Measurements from ENCODE around the gene NPB. TPM values are rescaled to one million over a fixed set of nuclear protein-coding genes. Genes with fewer than 3 reads are reported as not detected.
A peak's percentile ranks its signal among the peaks of the same experiment; 100 is the strongest.

NPB gene
- total RNA-seq, 1 donor, result 1.4 TPM

DNA sequence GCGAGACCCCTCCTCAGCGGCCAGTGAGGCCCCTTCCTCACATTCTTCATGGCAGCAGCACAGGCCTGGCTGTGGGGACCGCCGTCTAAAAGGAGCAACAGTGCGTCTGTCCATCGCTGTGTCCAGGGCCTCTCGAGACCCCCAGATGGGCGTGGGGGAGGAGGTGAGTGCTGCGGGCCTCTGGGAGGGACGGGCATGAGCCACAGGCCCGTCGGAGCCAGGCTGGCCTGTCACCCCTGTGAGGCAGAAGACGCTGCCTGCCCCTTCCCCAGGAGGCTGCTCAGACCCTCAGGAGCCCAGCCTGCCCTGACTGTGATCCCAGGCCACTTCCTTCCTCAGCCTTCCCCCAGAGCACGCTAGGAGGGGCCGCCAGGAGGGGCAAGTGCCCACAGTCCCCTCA is 37.2 kb downstream of the NPB start:
- TF ChIP-seq, protein P1, sequence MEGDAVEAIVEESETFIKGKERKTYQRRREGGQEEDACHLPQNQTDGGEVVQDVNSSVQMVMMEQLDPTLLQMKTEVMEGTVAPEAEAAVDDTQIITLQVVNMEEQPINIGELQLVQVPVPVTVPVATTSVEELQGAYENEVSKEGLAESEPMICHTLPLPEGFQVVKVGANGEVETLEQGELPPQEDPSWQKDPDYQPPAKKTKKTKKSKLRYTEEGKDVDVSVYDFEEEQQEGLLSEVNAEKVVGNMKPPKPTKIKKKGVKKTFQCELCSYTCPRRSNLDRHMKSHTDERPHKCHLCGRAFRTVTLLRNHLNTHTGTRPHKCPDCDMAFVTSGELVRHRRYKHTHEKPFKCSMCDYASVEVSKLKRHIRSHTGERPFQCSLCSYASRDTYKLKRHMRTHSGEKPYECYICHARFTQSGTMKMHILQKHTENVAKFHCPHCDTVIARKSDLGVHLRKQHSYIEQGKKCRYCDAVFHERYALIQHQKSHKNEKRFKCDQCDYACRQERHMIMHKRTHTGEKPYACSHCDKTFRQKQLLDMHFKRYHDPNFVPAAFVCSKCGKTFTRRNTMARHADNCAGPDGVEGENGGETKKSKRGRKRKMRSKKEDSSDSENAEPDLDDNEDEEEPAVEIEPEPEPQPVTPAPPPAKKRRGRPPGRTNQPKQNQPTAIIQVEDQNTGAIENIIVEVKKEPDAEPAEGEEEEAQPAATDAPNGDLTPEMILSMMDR (IDR thresholded peaks at IDR 0.05; ENCODE audit: insufficient read depth, low read length), result no peak
- DNase-seq (ENCODE audit: low read depth), result no peak

DNA sequence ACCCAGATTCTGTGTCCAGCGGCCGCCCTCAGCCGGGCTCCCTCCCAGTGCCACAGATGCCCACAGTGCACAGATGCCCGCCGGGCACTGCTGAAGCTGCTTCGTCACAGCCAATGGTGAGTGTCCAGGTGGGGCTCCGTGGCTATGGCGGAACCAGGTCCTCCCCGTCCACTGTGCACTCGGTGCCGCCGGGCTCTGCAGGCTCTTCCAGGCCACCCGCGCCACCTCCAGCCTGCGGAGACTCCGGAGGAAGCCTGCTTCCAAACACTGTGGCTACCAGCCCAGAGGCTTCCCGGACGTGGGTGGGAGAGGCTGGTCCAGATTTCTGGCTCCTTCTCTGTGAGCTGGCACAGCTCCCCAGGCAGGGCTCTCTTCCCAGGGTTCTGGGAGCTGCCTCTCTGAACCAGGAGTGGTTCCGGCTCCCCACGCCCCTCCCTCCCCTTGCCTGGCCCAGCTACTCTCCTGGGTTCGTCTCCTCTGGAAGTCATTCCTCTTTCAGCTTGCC is 37.9 kb downstream of the NPB start:
- DNase-seq (ENCODE audit: low read depth), result peak; percentile 87
- TF ChIP-seq, protein P1 (IDR thresholded peaks at IDR 0.05; ENCODE audit: insufficient read depth, low read length), result no peak

More for the DNA sequence above, 37.2 kb downstream of the NPB start:
- H3K4me3 ChIP-seq (ENCODE audit: low read depth, low read length), result no peak overlapping the region

DNA sequence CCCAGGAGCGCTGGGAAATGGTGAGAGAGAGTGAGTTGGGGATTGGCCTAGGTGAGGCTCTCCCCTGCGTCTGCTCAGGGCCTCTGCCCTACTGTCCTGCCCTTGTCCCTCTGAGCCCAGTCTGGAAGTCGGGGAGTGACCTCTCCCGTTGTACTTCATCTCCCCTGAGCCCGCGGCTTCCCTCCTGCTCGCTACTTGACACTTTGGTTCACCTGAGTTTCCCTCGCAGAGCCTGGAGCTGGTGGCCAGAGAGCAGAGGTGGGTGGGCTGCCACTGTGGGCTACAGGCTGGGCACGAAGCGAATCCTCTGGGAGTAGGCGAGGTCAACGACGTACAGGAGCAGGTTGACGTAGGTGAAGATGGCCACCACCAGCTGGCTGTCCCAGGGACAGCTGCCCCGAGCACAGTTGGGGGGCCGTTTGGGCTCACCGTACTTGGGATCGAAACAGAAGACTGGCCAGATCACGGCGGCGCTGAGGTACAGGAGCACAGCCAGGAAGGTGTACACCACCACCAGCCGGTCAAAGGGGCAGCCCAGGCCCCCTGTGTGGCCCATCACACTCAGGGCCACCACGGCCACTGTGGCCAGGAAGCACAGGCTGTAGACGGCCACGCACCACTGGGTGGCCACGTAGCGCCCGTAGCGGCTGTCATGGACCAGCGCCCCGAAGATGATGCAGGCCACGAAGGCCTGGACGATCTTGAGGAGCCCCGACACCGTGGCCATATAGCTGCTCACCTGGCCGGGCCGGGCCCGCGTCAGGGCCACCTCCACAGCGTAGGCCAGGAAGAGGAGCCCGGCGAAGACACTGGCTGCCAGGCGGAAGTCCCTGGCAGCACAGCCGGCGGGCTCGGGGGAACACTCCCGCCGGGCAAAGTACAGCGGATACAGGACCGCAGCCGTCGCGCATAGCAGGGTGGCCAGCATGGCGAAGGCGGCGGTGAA is 38.8 kb downstream of the NPB start:
- H3K4me3 ChIP-seq (ENCODE audit: low read depth, low read length), result no peak overlapping the region
- no peak for DNase-seq (ENCODE audit: low read depth)
- TF ChIP-seq, protein P1 (IDR thresholded peaks at IDR 0.05; ENCODE audit: insufficient read depth, low read length), result no peak

More for the DNA sequence above, 37.9 kb downstream of the NPB start:
- no peak overlapping the region for H3K4me3 ChIP-seq (ENCODE audit: low read depth, low read length)

DNA sequence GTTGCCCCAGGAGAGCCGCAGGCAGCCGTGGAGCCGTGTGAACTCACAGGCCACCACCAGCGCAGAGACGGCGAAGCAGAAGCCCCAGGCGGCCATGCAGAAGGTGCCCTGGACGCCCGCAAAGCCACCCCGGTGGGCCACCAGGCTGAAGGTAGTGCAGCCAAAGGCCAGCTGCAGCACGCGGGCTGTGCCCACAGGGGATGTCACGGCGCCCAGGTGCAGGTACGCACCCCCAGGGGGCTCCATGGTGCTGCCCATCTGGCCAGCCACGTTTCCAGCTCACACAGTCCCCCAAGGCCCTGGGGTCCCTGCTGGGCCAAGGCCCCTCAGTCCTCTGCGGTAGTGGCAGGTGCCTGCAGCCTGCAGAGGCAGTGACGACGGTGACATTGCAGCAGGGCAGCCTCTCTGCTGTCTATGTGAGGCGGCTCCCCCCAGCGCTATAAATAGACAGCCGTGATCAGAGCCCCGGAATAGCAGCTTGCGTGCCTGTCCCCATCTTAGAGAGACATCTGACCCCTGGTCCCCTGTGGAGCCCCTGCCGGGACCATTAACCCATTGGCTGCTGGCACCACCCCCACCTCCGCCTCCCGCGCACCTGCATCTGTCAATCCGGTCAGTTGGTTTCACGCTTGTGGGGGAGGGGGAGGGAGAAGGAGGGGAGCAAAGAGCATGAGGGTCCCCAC is 39.6 kb downstream of the NPB start:
- no peak overlapping the region for H3K4me3 ChIP-seq (ENCODE audit: low read depth, low read length)
- TF ChIP-seq, protein P1 (IDR thresholded peaks at IDR 0.05; ENCODE audit: insufficient read depth, low read length), result no peak
- no peak for DNase-seq (ENCODE audit: low read depth)

DNA sequence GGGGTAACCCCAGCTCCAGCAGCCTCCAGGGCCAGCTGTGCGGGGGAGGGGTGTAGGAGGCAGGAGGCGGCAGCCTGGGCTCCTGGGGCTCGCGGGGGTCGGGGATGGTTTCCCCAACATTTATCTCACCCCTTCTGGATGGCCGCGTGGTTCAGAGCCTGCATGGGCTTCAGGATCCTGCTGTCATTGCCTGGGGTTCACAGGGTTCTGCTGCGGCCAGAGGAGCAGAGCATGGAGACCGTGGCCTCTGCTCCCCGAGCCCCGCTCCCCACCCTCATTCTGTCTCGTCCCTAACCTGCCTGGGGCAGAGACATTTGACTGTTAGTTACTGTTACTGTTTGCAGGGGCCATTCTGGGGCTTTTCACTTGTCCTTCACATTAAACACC is 40.1 kb downstream of the NPB start:
- no peak for DNase-seq (ENCODE audit: low read depth)
- no peak overlapping the region for H3K4me3 ChIP-seq (ENCODE audit: low read depth, low read length)
- TF ChIP-seq, protein P1 (IDR thresholded peaks at IDR 0.05; ENCODE audit: insufficient read depth, low read length), result no peak

DNA sequence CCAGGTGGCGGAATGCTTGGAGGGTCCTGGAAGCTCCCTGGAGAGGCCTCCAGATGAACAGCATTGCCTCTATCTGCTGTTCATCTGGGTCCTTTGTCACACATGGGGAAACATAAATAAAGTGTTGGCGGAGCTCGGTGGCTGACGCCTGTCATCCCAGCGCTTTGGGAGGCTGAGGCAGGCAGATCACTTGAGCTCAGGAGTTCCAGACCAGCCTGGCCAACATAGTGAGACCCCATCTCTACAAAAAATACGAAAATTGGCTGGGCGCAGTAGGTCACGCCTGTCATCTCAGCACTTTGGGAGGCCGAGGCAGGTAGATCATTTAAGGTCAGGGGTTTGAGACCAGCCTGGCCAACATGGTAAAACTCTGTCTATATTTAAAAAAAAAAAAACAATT is 42.8 kb downstream of the NPB start:
- no peak for DNase-seq (ENCODE audit: low read depth)
- TF ChIP-seq, protein P1 (IDR thresholded peaks at IDR 0.05; ENCODE audit: insufficient read depth, low read length), result no peak
- H3K4me3 ChIP-seq (ENCODE audit: low read depth, low read length), result no peak overlapping the region
